Mucosa of descending colon (tissue), 3 donors: Measurements from ENCODE around the gene CRTAP. TPM values are rescaled to one million over a fixed set of nuclear protein-coding genes. Genes with fewer than 3 reads are reported as not detected.
"Not testable (repeated sequence)": the region's sequence is repeated elsewhere in the genome, so short reads cannot be mapped to it uniquely, and the experiment has no call there.

Experiments used
- ATAC-seq: fragments of 200-7000 bp; cut with Tn5 transposase; one replicate; pipeline ENCODE4 v1.9.1; 2020; ENCODE audit warnings: mild to moderate bottlenecking, moderate library complexity
- DNase-seq, 3 donors: peaks; one replicate each; pipeline ENCODE4 v3.0.0-alpha.2; 2020
- H3K36me3 ChIP-seq: fragments of 200-600 bp; one replicate; pipeline ENCODE4 v1.8.0; 2021; ENCODE audit warnings: low read depth, mild to moderate bottlenecking
- H3K4me1 ChIP-seq: fragments of 200-600 bp; one replicate; pipeline ENCODE4 v1.8.0; 2021; ENCODE audit warnings: low read depth, mild to moderate bottlenecking
- H3K4me3 ChIP-seq: fragments of 200-600 bp; one replicate; pipeline ENCODE4 v1.8.0; 2021; ENCODE audit warnings: mild to moderate bottlenecking
- H3K9me3 ChIP-seq: fragments of 200-600 bp; one replicate; pipeline ENCODE4 v1.8.0; 2021; ENCODE audit warnings: mild to moderate bottlenecking
- CTCF ChIP-seq: fragments of 200-600 bp; IDR thresholded peaks from one replicate; pipeline ENCODE4 v1.8.0; 2022; ENCODE audit warnings: antibody characterized with exemption, mild to moderate bottlenecking
- intact Hi-C, 2 donors: fragments of 100-400 bp; cut with DNase I in 1 of 2; cut with micrococcal nuclease in 1 of 2; formaldehyde crosslinking; loops; one replicate each; pipeline versions ENCODE4 v1.11.0 to v1.11.1; 2022; cut with DNase I, micrococcal nuclease
- total RNA-seq, 3 donors: library from RNA; stranded (reverse); fragmentation: NEBNext Ultra II Directional in 2 of 3; extraction: Animal tissue kit (Norgen Biotek cat#: 25700) in 2 of 3; gene quantifications; one replicate each; pipeline versions ENCODE4 v1.2.1 to v1.2.4, GENCODE V29; 2021 to 2023
- donor health status: DM: no; HTN: no; CAD: no; lungs with moderate emphysema.
- donor health status: DM: no; HTN: no; CAD: no.
- donor health status: DM: no; HTN: yes; CAD: no.

The CRTAP gene
- total RNA-seq, 3 donors from 2014 or later: 55.0 to 269 (median 83.3) TPM

- Histone ChIP-seq H3K9me3 (no peaks in the 10 kb centered on the region), H3K4me3 (no peak overlapping the region), H3K4me1 (no peaks in the 10 kb centered on the region), H3K36me3 (no peaks in the 10 kb centered on the region)
- ATAC-seq (no peak), DNase-seq (no peak)
- TF ChIP-seq CTCF: no peak
- intact Hi-C loops: no loop called here
Measured at GRCh38 chr3:33173103-33173502, 59.3 kb downstream of the CRTAP start.

- no peak for DNase-seq
- Histone ChIP-seq H3K4me3 (no peak overlapping the region), H3K9me3 (no peaks in the 10 kb centered on the region), H3K36me3 (no peaks in the 10 kb centered on the region), H3K4me1 (no peaks in the 10 kb centered on the region)
- intact Hi-C loops: no loop called here
- no peak for ATAC-seq
- no peak for TF ChIP-seq CTCF
Measured at GRCh38 chr3:33173672-33174071, 59.9 kb downstream of the CRTAP start.

GRCh38 chr3:33174095-33174494, 60.3 kb downstream of the CRTAP start:
- Histone ChIP-seq H3K9me3 (no peaks in the 10 kb centered on the region), H3K4me1 (no peaks in the 10 kb centered on the region), H3K4me3 (no peak overlapping the region), H3K36me3 (no peaks in the 10 kb centered on the region)
- no peak for DNase-seq
- ATAC-seq: no peak
- intact Hi-C loops: no loop called here
- no peak for TF ChIP-seq CTCF

GRCh38 chr3:33174711-33175414, 61.0 kb downstream of the CRTAP start:
- TF ChIP-seq CTCF: no peak
- H3K9me3 ChIP-seq: no peaks in the 10 kb centered on the region
- no peaks in the 10 kb centered on the region for H3K4me1 ChIP-seq
- no peak overlapping the region for H3K4me3 ChIP-seq
- intact Hi-C loops: no loop called here
- ATAC-seq: no peak
- no peaks in the 10 kb centered on the region for H3K36me3 ChIP-seq
- DNase-seq: no peak

GRCh38 chr3:33179132-33179531, 65.3 kb downstream of the CRTAP start:
- H3K36me3 ChIP-seq: no peaks in the 10 kb centered on the region
- no peak for TF ChIP-seq CTCF
- no peak overlapping the region for H3K4me3 ChIP-seq
- DNase-seq (no peak), ATAC-seq (no peak)
- no peaks in the 10 kb centered on the region for H3K9me3 ChIP-seq
- H3K4me1 ChIP-seq: no peaks in the 10 kb centered on the region
- intact Hi-C loops: no loop called here

GRCh38 chr3:33181229-33181628, 67.4 kb downstream of the CRTAP start:
- ATAC-seq (no peak), DNase-seq (no peak)
- Histone ChIP-seq H3K36me3 (no peaks in the 10 kb centered on the region), H3K4me3 (no peak overlapping the region), H3K4me1 (no peaks in the 10 kb centered on the region), H3K9me3 (no peaks in the 10 kb centered on the region)
- TF ChIP-seq CTCF: no peak
- intact Hi-C loops: no loop called here

- H3K4me1 ChIP-seq, intact Hi-C loops, ATAC-seq, H3K9me3 ChIP-seq, DNase-seq, H3K4me3 ChIP-seq, H3K36me3 ChIP-seq: not testable (repeated sequence)
Measured at GRCh38 chr3:33181641-33182040, 67.8 kb downstream of the CRTAP start.
